GM12864 (cell line): ENCODE data around the gene MAP3K5.

Experiments used
- DNase-seq: peaks from one replicate; pipeline ENCODE4 v3.0.0-alpha.2; 2011; ENCODE audit warnings: low read depth
- H3K4me3 ChIP-seq: 2 replicates; pipeline ENCODE4 v1.5.1; 2011; ENCODE audit warnings: mild to moderate bottlenecking, low read depth, low read length, control low read depth
- TF ChIP-seq, protein P1 (sequence below): IDR thresholded peaks from 2 replicates; pipeline ENCODE4 v1.5.1; 2011; ENCODE audit warnings: low read depth, mild to moderate bottlenecking, moderate library complexity, low read length, control low read depth, inconsistent platforms; ENCODE audit errors: missing control alignments

The MAP3K5 gene

DNA sequence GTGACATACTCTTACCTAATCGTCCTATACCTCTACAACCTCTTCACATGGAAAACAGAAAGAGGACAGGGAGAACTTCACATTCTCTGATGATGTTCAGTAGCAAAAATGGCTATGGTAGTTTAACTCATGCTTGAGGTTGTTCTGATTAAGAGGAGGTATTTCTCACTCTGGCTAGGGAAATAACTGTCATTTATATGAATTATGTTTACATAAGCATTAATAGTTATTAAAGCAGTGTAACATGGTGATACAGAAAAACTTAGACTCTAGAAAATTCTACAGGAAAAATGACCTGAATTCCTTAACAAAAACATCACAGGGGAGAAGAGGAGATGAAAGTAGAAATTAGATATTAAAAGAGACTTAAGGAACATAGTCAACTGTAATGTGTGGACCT lies 57.3 kb downstream of the MAP3K5 start:
- TF ChIP-seq, protein P1, sequence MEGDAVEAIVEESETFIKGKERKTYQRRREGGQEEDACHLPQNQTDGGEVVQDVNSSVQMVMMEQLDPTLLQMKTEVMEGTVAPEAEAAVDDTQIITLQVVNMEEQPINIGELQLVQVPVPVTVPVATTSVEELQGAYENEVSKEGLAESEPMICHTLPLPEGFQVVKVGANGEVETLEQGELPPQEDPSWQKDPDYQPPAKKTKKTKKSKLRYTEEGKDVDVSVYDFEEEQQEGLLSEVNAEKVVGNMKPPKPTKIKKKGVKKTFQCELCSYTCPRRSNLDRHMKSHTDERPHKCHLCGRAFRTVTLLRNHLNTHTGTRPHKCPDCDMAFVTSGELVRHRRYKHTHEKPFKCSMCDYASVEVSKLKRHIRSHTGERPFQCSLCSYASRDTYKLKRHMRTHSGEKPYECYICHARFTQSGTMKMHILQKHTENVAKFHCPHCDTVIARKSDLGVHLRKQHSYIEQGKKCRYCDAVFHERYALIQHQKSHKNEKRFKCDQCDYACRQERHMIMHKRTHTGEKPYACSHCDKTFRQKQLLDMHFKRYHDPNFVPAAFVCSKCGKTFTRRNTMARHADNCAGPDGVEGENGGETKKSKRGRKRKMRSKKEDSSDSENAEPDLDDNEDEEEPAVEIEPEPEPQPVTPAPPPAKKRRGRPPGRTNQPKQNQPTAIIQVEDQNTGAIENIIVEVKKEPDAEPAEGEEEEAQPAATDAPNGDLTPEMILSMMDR = no peak
- H3K4me3 ChIP-seq = no peak overlapping the region
- no peak for DNase-seq

DNA sequence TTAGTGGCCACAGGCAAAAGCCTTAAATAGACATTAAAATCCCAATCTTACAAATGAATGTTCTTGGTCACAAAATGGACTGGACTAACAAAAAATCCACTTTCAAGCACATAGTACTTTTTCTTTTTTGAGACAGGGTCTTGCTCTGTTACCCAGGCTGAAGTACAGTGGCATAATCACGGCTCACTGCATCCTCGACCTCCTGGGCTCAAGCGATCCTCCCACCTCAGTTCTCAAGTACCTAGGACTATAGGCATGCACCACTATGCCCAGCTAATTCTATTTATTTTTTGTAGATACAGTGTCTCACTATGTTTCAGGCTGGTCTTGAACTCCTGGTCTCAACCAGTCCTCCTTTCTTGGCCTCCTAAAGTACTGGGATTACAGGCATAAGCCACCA lies 59.4 kb downstream of the MAP3K5 start:
- no peak for DNase-seq
- TF ChIP-seq, protein P1 = no peak
- no peak overlapping the region for H3K4me3 ChIP-seq

DNA sequence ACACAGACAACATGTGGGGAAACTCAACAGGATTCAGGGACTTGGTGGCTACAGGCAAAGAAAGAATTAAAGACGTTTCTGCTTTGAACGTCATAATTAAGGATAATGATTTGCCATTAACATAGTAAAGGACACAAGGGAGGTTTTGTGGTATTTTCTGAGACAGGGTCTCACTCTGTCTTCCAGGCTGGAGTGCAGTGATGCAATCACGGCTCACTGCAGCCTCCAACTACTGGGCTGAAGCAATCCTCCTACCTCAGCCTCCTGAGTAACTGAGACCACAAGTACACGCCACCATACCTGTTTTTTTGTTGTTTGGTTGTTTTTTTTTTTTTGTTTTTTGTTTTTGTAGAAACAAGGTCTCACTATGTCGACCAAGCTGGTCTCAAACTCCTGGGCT lies 62.4 kb downstream of the MAP3K5 start:
- H3K4me3 ChIP-seq = no peak overlapping the region
- TF ChIP-seq, protein P1 = no peak
- no peak for DNase-seq

DNA sequence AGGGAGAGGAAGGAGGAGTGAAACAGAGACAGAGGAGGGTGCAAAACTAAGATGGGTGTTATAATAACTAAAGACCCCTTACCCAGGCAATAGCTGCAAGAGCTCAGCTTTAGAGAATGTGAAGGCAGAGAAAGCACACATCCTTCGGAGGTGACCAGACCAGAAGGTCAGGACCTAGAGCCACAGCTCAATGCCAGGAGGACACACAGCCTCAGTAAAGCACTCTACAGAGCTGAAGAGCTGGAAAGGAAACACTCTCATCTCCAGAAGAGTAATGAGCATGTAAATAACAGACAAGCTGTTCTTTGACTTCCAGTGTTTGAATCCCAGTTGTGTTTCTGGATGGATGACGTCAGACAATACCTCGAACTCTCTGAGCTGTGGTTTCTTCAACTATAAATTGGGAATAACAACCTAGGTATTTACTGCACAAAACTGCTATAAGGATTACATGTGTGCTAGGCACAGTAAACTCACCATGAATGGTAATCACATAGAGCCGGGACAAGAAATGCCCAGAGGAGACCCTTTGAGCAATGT lies 63.2 kb downstream of the MAP3K5 start:
- no peak for DNase-seq
- H3K4me3 ChIP-seq = no peak overlapping the region

DNA sequence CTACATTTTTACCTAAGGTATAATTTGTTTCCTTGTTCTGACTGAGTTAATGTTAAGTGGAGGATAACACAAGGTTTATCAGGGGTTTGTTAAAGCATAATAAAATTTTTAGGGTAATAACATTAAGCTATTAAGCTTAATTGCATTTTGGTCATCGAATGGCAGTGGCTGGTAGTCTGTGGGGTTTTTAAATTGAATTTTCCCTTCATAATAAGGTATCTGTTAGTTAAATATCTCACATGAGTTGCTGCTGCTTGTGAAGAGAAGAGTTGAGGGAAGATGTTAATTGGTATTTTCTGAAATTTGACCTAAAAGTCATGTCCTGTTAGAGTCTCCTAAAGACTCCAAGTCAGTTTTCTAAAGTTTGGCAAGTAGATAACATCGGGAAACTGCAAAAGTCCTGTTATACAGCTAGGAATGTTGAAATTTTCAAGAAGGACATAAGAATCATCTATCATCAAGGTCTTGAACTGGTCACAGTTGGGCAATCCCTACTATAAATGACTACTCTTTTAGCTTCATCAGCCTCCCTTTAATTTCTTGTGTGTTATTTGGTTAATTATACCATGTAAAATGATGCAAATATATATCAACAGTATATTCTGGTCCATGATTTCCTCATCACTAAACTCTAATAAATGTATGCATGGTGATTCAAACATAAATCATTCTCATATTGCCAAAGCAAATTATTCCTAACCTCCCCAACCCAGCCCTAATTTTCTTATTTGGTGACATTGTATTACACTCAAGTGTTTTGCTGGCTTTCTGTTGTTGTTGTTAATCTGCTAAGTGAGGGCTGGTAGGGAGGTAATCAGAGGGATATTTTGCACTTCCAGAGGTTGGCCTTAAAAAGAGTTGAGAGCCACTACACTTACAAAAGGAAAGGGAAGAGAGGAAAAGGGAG lies 64.0 kb downstream of the MAP3K5 start:
- no peak overlapping the region for H3K4me3 ChIP-seq
- TF ChIP-seq, protein P1 = no peak
- DNase-seq = no peak

More for the DNA sequence above, 63.2 kb downstream of the MAP3K5 start:
- TF ChIP-seq, protein P1 = no peak

DNA sequence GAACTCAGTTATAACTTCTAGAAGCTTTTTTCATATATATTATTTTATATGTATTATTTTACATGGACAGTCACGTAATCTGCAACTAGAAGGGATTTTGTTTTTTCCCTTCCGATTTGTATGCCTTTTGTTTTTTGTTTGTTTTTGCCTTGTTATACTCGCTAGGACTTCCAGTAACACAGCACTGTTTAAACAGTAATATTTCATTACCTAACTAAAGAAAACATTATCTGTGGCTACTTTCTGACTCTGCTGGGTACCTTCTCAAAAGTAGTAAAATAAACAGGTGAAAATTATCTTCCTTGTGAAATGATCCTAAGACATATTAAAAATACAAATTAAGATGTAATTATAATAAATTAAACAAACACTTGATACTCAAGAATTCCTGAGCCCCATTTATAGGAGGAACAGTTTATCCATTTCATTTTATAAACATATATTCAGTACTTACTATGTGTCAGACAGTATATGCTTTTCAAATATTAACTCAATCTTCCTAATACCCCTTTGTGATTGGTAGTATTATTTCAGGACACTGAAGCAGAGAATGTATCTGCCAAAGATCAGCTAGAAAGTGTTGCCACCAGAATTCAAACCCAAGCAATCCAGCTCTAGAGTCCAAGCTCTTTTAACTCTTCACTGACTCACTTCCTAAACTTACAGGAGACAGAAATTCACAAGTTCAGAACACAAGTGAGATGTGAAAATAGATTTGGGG lies 65.3 kb downstream of the MAP3K5 start:
- TF ChIP-seq, protein P1 = no peak
- DNase-seq = no peak
- no peak overlapping the region for H3K4me3 ChIP-seq
